ENCODE data around the gene AVPR2. TPM values are rescaled to one million over a fixed set of nuclear protein-coding genes. Genes with fewer than 3 reads are reported as not detected.

Gene AVPR2
- total and polyA plus RNA-seq, 7 experiments from 2014 or later, result 0.29 TPM; not detected in 6

GRCh38 chrX:153956044-153956907 is 51.8 kb downstream of the AVPR2 start:
- no peak overlapping the region for H3K27ac ChIP-seq (ENCODE audit: low read depth, low read length)
- CTCF ChIA-PET, result no interaction called here
- Mint-ChIP-seq H3K9me3 (no peaks in the 10 kb centered on the region), H3K4me1 (peaks cover 0 to 8% (median 3%) of the 10 kb centered on the region in 7 donors), H3K36me3 (peaks cover 0 to 58% (median 3%) of the 10 kb centered on the region in 5 donors), H3K27me3 (no peaks in the 10 kb centered on the region), H3K4me3 (no peak overlapping the region), H3K27ac (peak overlapping the region in 2 of 9 donors; percentile 42 to 53)
- ATAC-seq (no peak), DNase-seq (no peak)
- H3K27me3 ChIP-seq (ENCODE audit: control insufficient read depth in 2 of 2, insufficient read depth in 2 of 2, low read length in 2 of 2), result no peaks in the 10 kb centered on the region
- H3K9me3 ChIP-seq (ENCODE audit: control insufficient read depth in 2 of 3, low read length in 3 of 3), result no peaks in the 10 kb centered on the region
- intact Hi-C loops (cut with micrococcal nuclease), result no loop called here
- H3K4me3 ChIP-seq (ENCODE audit: low read length), result no peak overlapping the region
- H3K36me3 ChIP-seq (ENCODE audit: control insufficient read depth in 2 of 3, insufficient read depth in 3 of 3, low read length in 3 of 3), result peaks cover 0 to 100% (median 12%) of the 10 kb centered on the region in 3 experiments
- H3K4me1 ChIP-seq (ENCODE audit: control insufficient read depth in 2 of 2, insufficient read depth in 2 of 2, low read length in 2 of 2), result peaks cover 4 to 6% of the 10 kb centered on the region in 2 donors
- POLR2A ChIA-PET, result no interaction called here

Other genes starting within 250 kb of the AVPR2 start
- gene PNCK, start 230.9 kb upstream of the AVPR2 start, total RNA-seq, result 1 to 10 TPM in 1 of 5 experiments, under 1 TPM in 2, not detected in 2; 0.35 to 1.1 (median 0.58) TPM
- gene PNCK, start 230.9 kb upstream of the AVPR2 start, polyA plus RNA-seq, result not detected
- gene SLC6A8, start 216.7 kb upstream of the AVPR2 start, total RNA-seq, result 1 to 10 TPM in 2 of 5 experiments, under 1 TPM in 3; 0.14 to 2.6 (median 0.84) TPM
- gene SLC6A8, start 216.7 kb upstream of the AVPR2 start, polyA plus RNA-seq, result under 1 TPM in 1 of 2 donors, not detected in 1; 0.10 TPM
- 100 to 1,000 TPM in 4 of 5 experiments, 10 to 100 TPM in 1; 80.2 to 153 (median 117) TPM for gene BCAP31, start 180.3 kb upstream of the AVPR2 start, total RNA-seq
- 100 to 1,000 TPM; 297 to 329 TPM for gene BCAP31, start 180.3 kb upstream of the AVPR2 start, polyA plus RNA-seq
- 10 to 100 TPM in 3 of 5 experiments, 1 to 10 TPM in 2; 6.6 to 17.6 (median 10.2) TPM for gene ABCD1, start 179.8 kb upstream of the AVPR2 start, total RNA-seq
- gene ABCD1, start 179.8 kb upstream of the AVPR2 start, polyA plus RNA-seq, result 1 to 10 TPM; 2.1 to 3.7 TPM
- 1 to 10 TPM in 1 of 5 experiments, under 1 TPM in 2, not detected in 2; 0.45 to 1.6 (median 0.68) TPM for gene PLXNB3, start 140.4 kb upstream of the AVPR2 start, total RNA-seq
- not detected for gene PLXNB3, start 140.4 kb upstream of the AVPR2 start, polyA plus RNA-seq
- not detected for gene SRPK3, start 123.6 kb upstream of the AVPR2 start, total RNA-seq
- gene SRPK3, start 123.6 kb upstream of the AVPR2 start, polyA plus RNA-seq, result not detected
- gene IDH3G, start 110.3 kb upstream of the AVPR2 start, total RNA-seq, result 10 to 100 TPM; 44.1 to 73.1 (median 57.0) TPM
- gene IDH3G, start 110.3 kb upstream of the AVPR2 start, polyA plus RNA-seq, result 100 to 1,000 TPM in 1 of 2 donors, 10 to 100 TPM in 1; 89.2 to 125 TPM
- 100 to 1,000 TPM; 156 to 299 (median 168) TPM for gene SSR4, start 110.0 kb upstream of the AVPR2 start, total RNA-seq
- 100 to 1,000 TPM; 400 to 496 TPM for gene SSR4, start 110.0 kb upstream of the AVPR2 start, polyA plus RNA-seq
- 10 to 100 TPM in 2 of 5 experiments, under 1 TPM in 3; 0.32 to 29.0 (median 0.51) TPM for gene PDZD4, start 74.1 kb upstream of the AVPR2 start, total RNA-seq
- gene PDZD4, start 74.1 kb upstream of the AVPR2 start, polyA plus RNA-seq, result under 1 TPM; 0.07 to 0.53 TPM
- 1 to 10 TPM in 3 of 5 experiments, under 1 TPM in 1, not detected in 1; 0.81 to 9.2 (median 1.3) TPM for gene L1CAM, start 18.5 kb upstream of the AVPR2 start, total RNA-seq
- gene L1CAM, start 18.5 kb upstream of the AVPR2 start, polyA plus RNA-seq, result under 1 TPM in 1 of 2 donors, not detected in 1; 0.16 TPM
- gene ARHGAP4, start 21.6 kb downstream of the AVPR2 start, total RNA-seq, result 100 to 1,000 TPM; 310 to 439 (median 377) TPM
- 100 to 1,000 TPM in 1 of 2 donors, 10 to 100 TPM in 1; 82.5 to 147 TPM for gene ARHGAP4, start 21.6 kb downstream of the AVPR2 start, polyA plus RNA-seq
- 10 to 100 TPM; 45.2 to 79.7 (median 75.6) TPM for gene NAA10, start 30.4 kb downstream of the AVPR2 start, total RNA-seq
- gene NAA10, start 30.4 kb downstream of the AVPR2 start, polyA plus RNA-seq, result 10 to 100 TPM; 37.6 to 47.2 TPM
- 10 to 100 TPM; 14.8 to 32.7 (median 27.7) TPM for gene RENBP, start 40.0 kb downstream of the AVPR2 start, total RNA-seq
- 1 to 10 TPM in 1 of 2 donors, under 1 TPM in 1; 0.47 to 1.3 TPM for gene RENBP, start 40.0 kb downstream of the AVPR2 start, polyA plus RNA-seq
- 100 to 1,000 TPM in 1 of 5 experiments, 10 to 100 TPM in 4; 52.3 to 106 (median 67.2) TPM for gene HCFC1, start 67.1 kb downstream of the AVPR2 start, total RNA-seq
- 10 to 100 TPM in 1 of 2 donors, 1 to 10 TPM in 1; 6.6 to 15.0 TPM for gene HCFC1, start 67.1 kb downstream of the AVPR2 start, polyA plus RNA-seq
- gene TMEM187, start 68.1 kb downstream of the AVPR2 start, total RNA-seq, result 10 to 100 TPM in 2 of 5 experiments, 1 to 10 TPM in 3; 1.4 to 13.4 (median 7.1) TPM
- gene TMEM187, start 68.1 kb downstream of the AVPR2 start, polyA plus RNA-seq, result 10 to 100 TPM in 1 of 2 donors, 1 to 10 TPM in 1; 10.0 to 22.7 TPM
- 100 to 1,000 TPM in 2 of 5 experiments, 10 to 100 TPM in 3; 50.6 to 120 (median 61.6) TPM for gene IRAK1, start 115.2 kb downstream of the AVPR2 start, total RNA-seq
- 10 to 100 TPM; 20.0 to 47.2 TPM for gene IRAK1, start 115.2 kb downstream of the AVPR2 start, polyA plus RNA-seq
- 100 to 1,000 TPM in 3 of 5 experiments, 10 to 100 TPM in 2; 72.7 to 155 (median 103) TPM for gene MECP2, start 193.0 kb downstream of the AVPR2 start, total RNA-seq
- gene MECP2, start 193.0 kb downstream of the AVPR2 start, polyA plus RNA-seq, result 10 to 100 TPM; 12.1 to 22.5 TPM
- gene OPN1LW, start 239.6 kb downstream of the AVPR2 start, total RNA-seq, result not detected
- not detected for gene OPN1LW, start 239.6 kb downstream of the AVPR2 start, polyA plus RNA-seq